Neural crest cell (in vitro differentiated cells): ENCODE data around the gene CHRDL2. TPM values are rescaled to one million over a fixed set of nuclear protein-coding genes. Genes with fewer than 3 reads are reported as not detected.

ENCODE experiments used
- DNase-seq: peaks from one replicate; pipeline ENCODE4 v3.0.0; 2021; ENCODE audit warnings: low read depth, mixed read lengths, low spot score
- H3K27ac Mint-ChIP-seq: one replicate; pipeline ENCODE4 v1.8.0; 2021; ENCODE audit warnings: mild to moderate bottlenecking, mixed read lengths; ENCODE audit not compliant: unreplicated experiment
- H3K27me3 Mint-ChIP-seq: 2 replicates; pipeline ENCODE4 v1.8.0; 2021; ENCODE audit warnings: low read depth, mild to moderate bottlenecking, mixed read lengths
- H3K36me3 Mint-ChIP-seq: 2 replicates; pipeline ENCODE4 v1.8.0; 2021; ENCODE audit warnings: low read depth, mild to moderate bottlenecking, mixed read lengths
- H3K4me1 Mint-ChIP-seq: 2 replicates; pipeline ENCODE4 v1.8.0; 2021; ENCODE audit warnings: mixed read lengths
- H3K4me3 Mint-ChIP-seq: one replicate; pipeline ENCODE4 v1.8.0; 2021; ENCODE audit warnings: mild to moderate bottlenecking, mixed read lengths
- H3K9me3 Mint-ChIP-seq: 2 replicates; pipeline ENCODE4 v1.8.0; 2021; ENCODE audit warnings: mixed read lengths
- total RNA-seq: library from RNA; stranded (reverse); gene quantifications from 2 replicates; pipeline ENCODE4 v1.2.1, GENCODE V29; 2021
- TF ChIP-seq, protein P1 (sequence below): fragments of 200-600 bp; sonication (generic); conservative IDR thresholded peaks from 2 replicates; pipeline ENCODE4 v1.5.0; 2021; ENCODE audit warnings: antibody characterized with exemption, mild to moderate bottlenecking

The CHRDL2 gene
- total RNA-seq, 1 donor from 2014 or later = 0.35 TPM

- H3K27me3 Mint-ChIP-seq = no peaks in the 10 kb centered on the region
- no peaks in the 10 kb centered on the region for H3K36me3 Mint-ChIP-seq
- H3K4me1 Mint-ChIP-seq = peaks cover 5% of the 10 kb centered on the region
- no peak overlapping the region for H3K27ac Mint-ChIP-seq
- no peak for DNase-seq
- no peak overlapping the region for H3K4me3 Mint-ChIP-seq
- H3K9me3 Mint-ChIP-seq = no peaks in the 10 kb centered on the region
- TF ChIP-seq, protein P1, sequence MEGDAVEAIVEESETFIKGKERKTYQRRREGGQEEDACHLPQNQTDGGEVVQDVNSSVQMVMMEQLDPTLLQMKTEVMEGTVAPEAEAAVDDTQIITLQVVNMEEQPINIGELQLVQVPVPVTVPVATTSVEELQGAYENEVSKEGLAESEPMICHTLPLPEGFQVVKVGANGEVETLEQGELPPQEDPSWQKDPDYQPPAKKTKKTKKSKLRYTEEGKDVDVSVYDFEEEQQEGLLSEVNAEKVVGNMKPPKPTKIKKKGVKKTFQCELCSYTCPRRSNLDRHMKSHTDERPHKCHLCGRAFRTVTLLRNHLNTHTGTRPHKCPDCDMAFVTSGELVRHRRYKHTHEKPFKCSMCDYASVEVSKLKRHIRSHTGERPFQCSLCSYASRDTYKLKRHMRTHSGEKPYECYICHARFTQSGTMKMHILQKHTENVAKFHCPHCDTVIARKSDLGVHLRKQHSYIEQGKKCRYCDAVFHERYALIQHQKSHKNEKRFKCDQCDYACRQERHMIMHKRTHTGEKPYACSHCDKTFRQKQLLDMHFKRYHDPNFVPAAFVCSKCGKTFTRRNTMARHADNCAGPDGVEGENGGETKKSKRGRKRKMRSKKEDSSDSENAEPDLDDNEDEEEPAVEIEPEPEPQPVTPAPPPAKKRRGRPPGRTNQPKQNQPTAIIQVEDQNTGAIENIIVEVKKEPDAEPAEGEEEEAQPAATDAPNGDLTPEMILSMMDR = no peak
These were observed 45.3 kb upstream of the CHRDL2 start for GRCh38 chr11:74776546-74776945.

- Mint-ChIP-seq H3K27me3 (no peaks in the 10 kb centered on the region), H3K36me3 (no peaks in the 10 kb centered on the region), H3K9me3 (no peaks in the 10 kb centered on the region), H3K4me3 (no peak overlapping the region), H3K27ac (no peak overlapping the region), H3K4me1 (peaks cover 5% of the 10 kb centered on the region)
- no peak for DNase-seq
- TF ChIP-seq, protein P1 = no peak
These were observed 44.5 kb upstream of the CHRDL2 start for GRCh38 chr11:74775762-74776161.

DNA sequence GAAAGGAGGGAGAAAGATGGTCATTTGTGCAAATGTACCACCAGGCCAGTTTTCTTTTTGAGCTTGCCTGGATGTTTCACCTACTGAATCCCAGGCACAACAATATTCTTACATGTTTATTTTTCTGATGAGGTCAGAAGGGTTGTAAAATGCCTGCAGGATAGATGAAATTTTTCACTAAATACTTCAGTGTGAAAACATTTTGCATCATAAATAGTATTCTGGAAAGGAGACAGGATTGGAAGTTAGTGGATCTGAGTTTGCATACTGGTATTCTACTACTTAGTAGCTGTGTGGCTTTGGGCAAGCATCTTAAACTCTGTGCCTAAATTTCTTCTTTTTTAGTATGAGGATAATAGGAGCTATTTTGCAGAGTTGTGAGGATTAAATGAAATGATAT lies 42.2 kb upstream of the CHRDL2 start:
- H3K27me3 Mint-ChIP-seq = no peaks in the 10 kb centered on the region
- TF ChIP-seq, protein P1 = no peak
- peaks cover 5% of the 10 kb centered on the region for H3K4me1 Mint-ChIP-seq
- no peaks in the 10 kb centered on the region for H3K36me3 Mint-ChIP-seq
- no peak overlapping the region for H3K27ac Mint-ChIP-seq
- DNase-seq = no peak
- H3K4me3 Mint-ChIP-seq = no peak overlapping the region
- H3K9me3 Mint-ChIP-seq = no peaks in the 10 kb centered on the region

DNA sequence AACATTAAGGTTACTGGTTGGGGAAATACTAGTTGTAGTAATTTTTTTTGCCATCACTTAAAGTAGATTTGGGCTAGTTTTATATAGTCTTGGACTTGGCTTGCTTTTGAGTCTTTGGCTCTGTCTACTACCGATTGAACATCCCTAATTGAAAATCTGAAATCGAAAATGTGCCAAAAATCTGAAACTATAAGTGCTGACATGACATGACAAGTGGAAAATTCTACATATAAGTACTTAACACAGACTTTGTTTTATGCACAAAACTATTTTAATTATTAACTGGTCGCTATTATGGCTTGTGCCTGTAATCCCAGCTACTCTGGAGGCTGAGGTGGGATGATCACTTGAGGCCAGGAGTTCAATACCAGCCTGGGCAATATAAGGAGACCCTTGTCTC lies 39.9 kb upstream of the CHRDL2 start:
- Mint-ChIP-seq H3K4me1 (no peaks in the 10 kb centered on the region), H3K4me3 (no peak overlapping the region), H3K9me3 (no peaks in the 10 kb centered on the region), H3K27ac (no peak overlapping the region), H3K36me3 (no peaks in the 10 kb centered on the region), H3K27me3 (no peaks in the 10 kb centered on the region)
- DNase-seq = no peak
- TF ChIP-seq, protein P1 = no peak

GRCh38 chr11:74770456-74770855 lies 39.2 kb upstream of the CHRDL2 start:
- Mint-ChIP-seq H3K36me3 (no peaks in the 10 kb centered on the region), H3K27ac (no peak overlapping the region), H3K27me3 (no peaks in the 10 kb centered on the region), H3K4me1 (no peaks in the 10 kb centered on the region), H3K9me3 (no peaks in the 10 kb centered on the region), H3K4me3 (no peak overlapping the region)
- TF ChIP-seq, protein P1 = no peak
- no peak for DNase-seq
